HepG2 (cell line): ENCODE data around the gene NSF. TPM values are rescaled to one million over a fixed set of nuclear protein-coding genes. Genes with fewer than 3 reads are reported as not detected.

Source experiments
- CHD2 ChIP-seq: IDR thresholded peaks from 2 replicates; pipeline ENCODE4 v1.6.1; 2011; ENCODE audit warnings: low read depth, low read length, improper control_type of control experiment
- ELF3 ChIP-seq: IDR thresholded peaks from 2 replicates; pipeline ENCODE4 v1.6.1; 2016; ENCODE audit warnings: missing genetic modification reagents, missing compliant biosample characterization
- HINFP ChIP-seq: sonication (generic); formaldehyde crosslinking; IDR thresholded peaks from 2 replicates; pipeline ENCODE4 v1.4.0; 2020; ENCODE audit warnings: low read depth, mild to moderate bottlenecking, missing genetic modification reagents
- HNF1B ChIP-seq: sonication (generic); formaldehyde crosslinking; IDR thresholded peaks from 2 replicates; pipeline ENCODE4 v1.5.1; 2020; ENCODE audit warnings: mild to moderate bottlenecking, moderate library complexity, missing genetic modification reagents
- IRX3 ChIP-seq: sonication (generic); formaldehyde crosslinking; IDR thresholded peaks from 2 replicates; pipeline ENCODE4 v1.8.1; 2023; ENCODE audit warnings: mild to moderate bottlenecking, low read depth, missing genetic modification reagents, borderline replicate concordance
- MTF1 ChIP-seq: sonication (generic); formaldehyde crosslinking; IDR thresholded peaks from 2 replicates; pipeline ENCODE4 v1.5.0; 2020; ENCODE audit warnings: missing genetic modification reagents
- MYPOP ChIP-seq: sonication (generic); formaldehyde crosslinking; IDR thresholded peaks from 2 replicates; pipeline ENCODE4 v1.8.1; 2023; ENCODE audit warnings: mild to moderate bottlenecking, moderate library complexity, missing genetic modification reagents
- PHF21A ChIP-seq: sonication (generic); formaldehyde crosslinking; IDR thresholded peaks from 2 replicates; pipeline ENCODE4 v1.5.0; 2020; ENCODE audit warnings: mild to moderate bottlenecking, missing genetic modification reagents
- SETDB1 ChIP-seq: sonication (generic); formaldehyde crosslinking; IDR thresholded peaks from 2 replicates; pipeline ENCODE4 v1.5.1; 2020; ENCODE audit warnings: missing genetic modification reagents, mild to moderate bottlenecking, borderline replicate concordance
- TCF12 ChIP-seq, 2 experiments: fragments of 450-650 bp in 1 of 2; sonication (generic) in 1 of 2; formaldehyde crosslinking in 1 of 2; IDR thresholded peaks; 2 replicates each; pipeline versions ENCODE4 v1.6.1 to v1.8.0; 2017 to 2022; ENCODE audit warnings: antibody characterized with exemption in 1 of 2, mild to moderate bottlenecking in 1 of 2, missing genetic modification reagents in 1 of 2, moderate library complexity in 1 of 2
- TIGD3 ChIP-seq: sonication (generic); formaldehyde crosslinking; IDR thresholded peaks from 2 replicates; pipeline ENCODE4 v1.5.1; 2020; ENCODE audit warnings: mild to moderate bottlenecking, missing genetic modification reagents, borderline replicate concordance
- ZKSCAN1 ChIP-seq: fragments of 150-350 bp; IDR thresholded peaks from 2 replicates; pipeline ENCODE4 v1.6.1; 2014; ENCODE audit warnings: low read length
- ZNF124 ChIP-seq: sonication (generic); formaldehyde crosslinking; IDR thresholded peaks from 2 replicates; pipeline ENCODE4 v1.4.0; 2020; ENCODE audit warnings: missing genetic modification reagents
- ZNF609 ChIP-seq: sonication (generic); formaldehyde crosslinking; IDR thresholded peaks from 2 replicates; pipeline ENCODE4 v1.4.0; 2020; ENCODE audit warnings: mild to moderate bottlenecking, missing genetic modification reagents, borderline replicate concordance
- ZNF724P ChIP-seq: sonication (generic); formaldehyde crosslinking; IDR thresholded peaks from 2 replicates; pipeline ENCODE4 v1.8.0; 2022; ENCODE audit warnings: missing genetic modification reagents, borderline replicate concordance
- ZNF737 ChIP-seq: sonication (generic); formaldehyde crosslinking; IDR thresholded peaks from 2 replicates; pipeline ENCODE4 v1.5.0; 2020; ENCODE audit warnings: missing genetic modification reagents, mild to moderate bottlenecking, borderline replicate concordance
- ZSCAN20 ChIP-seq: sonication (generic); formaldehyde crosslinking; IDR thresholded peaks from 2 replicates; pipeline ENCODE4 v1.4.0; 2020; ENCODE audit warnings: missing genetic modification reagents, mild to moderate bottlenecking, borderline replicate concordance
- polyA plus RNA-seq, 8 experiments: library from polyadenylated mRNA; depleted of rRNA in 3 of 8; stranded (reverse) in 7 of 8; unstranded in 1 of 8; fragments of >200 nt; fragmentation: Illumina TruSeq in 4 of 8; extraction: Trizol in 4 of 8; gene quantifications; 2 replicates each; pipeline versions ENCODE4 v1.2.1 to v1.2.3, GENCODE V29; 2011 to 2016; ENCODE audit warnings: low read depth in 4 of 8, missing spikeins in 1 of 8, mixed read lengths in 1 of 8; ENCODE audit not compliant: insufficient read depth in 1 of 8
- total RNA-seq, 5 experiments: library from RNA; depleted of rRNA; stranded (reverse); fragments of >200 nt; fragmentation: Illumina TruSeq; extraction: Trizol; gene quantifications; 2 replicates each; pipeline ENCODE4 v1.2.3, GENCODE V29; 2016; ENCODE audit warnings: low read depth in 1 of 5

NSF gene
- total and polyA plus RNA-seq, 2 of the 13 experiments (the other 11 are each of a cell fraction or from before 2014, with no cell fraction given), result 21.9 to 37.8 TPM

GRCh38 chr17:46782250-46782953, 191.9 kb downstream of the NSF start (continued):
- TF ChIP-seq ZNF724P (CRISPR knock-in tag), result no peak
- no peak for TF ChIP-seq MTF1
- no peak for TF ChIP-seq SETDB1 (CRISPR knock-in tag)
- TF ChIP-seq MYPOP, result no peak
- no peak for TF ChIP-seq ZKSCAN1
- TF ChIP-seq ZNF124 (CRISPR knock-in tag), result peak; percentile 80; the same call in 1 of the 2 replicates
- TF ChIP-seq ELF3, result peak; percentile 44; the same call in 1 of the 2 replicates
- TF ChIP-seq ZNF609 (CRISPR knock-in tag), result peak; percentile 31
- TF ChIP-seq CHD2, result no peak
- TF ChIP-seq PHF21A (CRISPR knock-in tag), result peak; percentile 4; the same call in 1 of the 2 replicates
- TF ChIP-seq IRX3 (CRISPR knock-in tag), result no peak
- TF ChIP-seq TIGD3 (CRISPR knock-in tag), result no peak
- no peak for TF ChIP-seq TCF12 (IDR thresholded peaks at IDR 0.05)
- no peak for TF ChIP-seq TCF12 (CRISPR knock-in tag; IDR thresholded peaks at IDR 0.05)
- no peak for TF ChIP-seq ZNF737 (CRISPR knock-in tag)
- peak; percentile 71 for TF ChIP-seq HNF1B (CRISPR knock-in tag)
- no peak for TF ChIP-seq ZSCAN20 (CRISPR knock-in tag)
- peak; percentile 58; the same call in 1 of the 2 replicates for TF ChIP-seq HINFP (CRISPR knock-in tag)
